ENCODE data around the gene CDHR1.

CDHR1 gene

DNA sequence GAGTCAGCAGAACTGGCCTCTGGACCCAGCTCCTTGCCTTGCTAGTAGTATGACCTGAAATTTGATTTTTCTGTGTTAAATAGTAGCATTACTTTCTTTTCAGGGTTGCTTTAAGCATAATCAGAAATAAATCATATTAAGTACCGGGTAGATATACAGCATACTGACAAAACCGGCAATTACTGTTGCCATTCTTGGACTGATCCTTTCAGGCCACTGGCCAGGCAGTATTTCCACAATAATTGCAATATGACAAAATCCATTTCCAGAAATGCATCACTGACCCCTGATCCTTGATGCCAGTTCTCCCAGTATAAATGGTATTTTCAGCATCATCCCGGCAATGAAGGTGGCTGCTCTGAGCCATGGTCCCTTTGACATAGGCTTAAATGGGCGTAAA lies 40.1 kb downstream of the CDHR1 start:
- DNase-seq: no peak

DNA sequence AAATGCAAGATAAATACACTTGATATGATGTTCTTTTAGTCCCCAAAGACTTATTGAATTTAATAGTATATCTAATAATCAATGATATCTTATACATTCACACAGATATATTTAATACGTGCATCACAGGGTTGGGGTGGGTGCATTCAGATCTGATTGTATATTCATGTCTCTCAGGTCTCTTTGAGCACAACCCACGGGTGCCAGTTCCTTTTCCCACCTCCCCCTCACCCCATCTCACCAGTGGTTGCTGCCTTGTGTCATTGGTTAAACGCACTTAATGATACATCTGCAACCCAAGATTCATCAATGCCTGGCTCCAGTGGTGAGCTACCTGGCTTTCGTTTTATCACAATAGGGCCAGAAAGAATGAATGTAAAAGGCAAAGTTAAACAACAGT lies 40.8 kb downstream of the CDHR1 start:
- no peak for DNase-seq

GRCh38 chr10:84236807-84237198 lies 42.5 kb downstream of the CDHR1 start:
- no peak for DNase-seq

DNA sequence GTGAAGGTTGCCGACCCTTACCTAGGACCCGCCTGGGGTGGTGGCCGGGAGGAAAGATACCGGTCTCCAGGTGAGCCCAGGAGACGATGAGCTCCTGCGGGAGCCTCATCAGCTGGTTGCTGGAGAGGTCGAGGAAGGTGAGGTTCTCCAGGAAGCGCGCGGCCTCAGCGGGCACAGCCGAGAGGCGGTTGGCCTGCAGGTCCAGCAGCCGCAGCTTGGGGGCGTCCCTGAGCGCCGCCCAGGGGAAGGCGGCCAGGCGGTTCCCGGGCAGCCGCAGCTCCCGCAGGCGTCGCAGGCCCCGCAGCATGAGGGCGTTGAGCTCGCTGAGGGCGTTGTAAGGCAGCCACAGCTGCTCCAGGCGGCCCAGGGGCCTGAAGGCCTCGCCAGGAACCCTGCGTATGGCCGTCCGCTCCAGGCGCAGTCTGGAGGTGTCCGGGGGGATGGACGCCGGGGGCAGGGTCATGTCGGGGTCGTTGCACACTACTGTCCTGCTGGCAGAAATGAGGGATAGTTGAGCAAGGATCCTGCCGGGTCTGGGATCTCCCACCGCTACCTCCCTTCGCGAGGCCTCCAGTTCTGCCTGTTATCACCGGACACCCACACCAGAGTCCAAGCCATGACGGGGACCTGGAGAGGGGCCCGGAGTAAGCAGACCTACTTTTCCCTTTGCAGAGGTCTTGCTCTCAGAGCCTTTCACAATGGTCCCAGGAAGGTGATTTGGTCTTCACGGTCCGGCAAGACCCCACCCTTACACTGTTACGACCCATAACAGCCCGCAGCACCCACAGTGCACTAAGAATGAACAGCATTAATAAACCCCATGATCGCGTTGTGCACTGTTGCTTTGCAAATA lies 43.1 kb downstream of the CDHR1 start:
- DNase-seq: no peak

DNA sequence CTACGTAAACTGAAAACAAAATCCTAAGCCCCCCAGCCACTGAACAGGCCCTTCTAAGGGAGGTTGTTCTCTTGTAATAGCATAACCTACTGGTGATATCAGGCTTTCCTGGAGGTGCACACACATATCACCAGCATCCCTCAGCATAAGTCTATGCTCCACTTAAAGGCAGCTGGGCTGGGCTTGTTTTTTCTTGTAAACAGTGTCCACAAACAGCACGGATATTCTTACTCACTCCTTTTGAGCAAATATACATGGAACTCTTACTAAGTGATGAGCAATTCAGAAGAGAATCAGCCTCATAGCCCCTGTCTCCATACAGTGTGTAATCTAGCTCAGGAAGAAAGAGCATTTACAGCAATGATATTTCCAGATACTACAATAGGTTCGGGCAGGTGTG lies 44.6 kb downstream of the CDHR1 start:
- no peak for DNase-seq

DNA sequence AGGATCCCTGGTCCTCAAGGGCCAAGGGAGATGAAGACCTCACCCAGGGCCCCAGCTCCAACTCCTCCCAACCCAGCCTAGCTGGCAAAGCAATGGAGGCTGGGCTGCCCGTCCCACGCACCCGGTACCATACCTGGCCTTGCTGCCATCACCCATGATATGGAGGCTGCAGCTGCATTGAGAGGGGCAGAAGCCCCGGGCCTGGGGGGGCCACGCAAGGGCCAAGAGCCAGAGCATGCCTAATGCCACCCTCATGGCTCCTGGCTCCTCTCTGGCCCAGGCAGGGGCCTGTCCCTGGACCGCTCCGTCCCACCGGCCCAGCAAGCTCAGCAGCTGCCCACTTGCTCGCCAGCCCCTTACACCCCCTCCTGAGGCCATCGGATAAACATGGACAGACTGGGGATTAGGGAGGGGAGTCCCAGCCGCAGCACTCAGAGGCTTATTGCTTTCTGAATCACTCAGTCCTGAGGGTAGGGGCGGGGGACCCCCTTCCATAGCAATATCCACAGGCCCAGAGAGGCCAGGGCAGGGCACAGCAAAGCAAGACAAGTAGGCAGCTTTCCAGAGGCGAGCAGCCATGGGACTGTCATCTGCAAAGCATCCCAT lies 47.0 kb downstream of the CDHR1 start, which contains the start of gene LRIT1:
Gene LRIT1 (minus strand): TSS at position 362 of the 606 bp plus-strand sequence. CDS start 107 bp downstream, at position 255.
- DNase-seq: peak in 1 of 2 experiments; percentile 34

- DNase-seq: no peak
Observed at GRCh38 chr10:84243759-84244158, 49.4 kb downstream of the CDHR1 start.

DNA sequence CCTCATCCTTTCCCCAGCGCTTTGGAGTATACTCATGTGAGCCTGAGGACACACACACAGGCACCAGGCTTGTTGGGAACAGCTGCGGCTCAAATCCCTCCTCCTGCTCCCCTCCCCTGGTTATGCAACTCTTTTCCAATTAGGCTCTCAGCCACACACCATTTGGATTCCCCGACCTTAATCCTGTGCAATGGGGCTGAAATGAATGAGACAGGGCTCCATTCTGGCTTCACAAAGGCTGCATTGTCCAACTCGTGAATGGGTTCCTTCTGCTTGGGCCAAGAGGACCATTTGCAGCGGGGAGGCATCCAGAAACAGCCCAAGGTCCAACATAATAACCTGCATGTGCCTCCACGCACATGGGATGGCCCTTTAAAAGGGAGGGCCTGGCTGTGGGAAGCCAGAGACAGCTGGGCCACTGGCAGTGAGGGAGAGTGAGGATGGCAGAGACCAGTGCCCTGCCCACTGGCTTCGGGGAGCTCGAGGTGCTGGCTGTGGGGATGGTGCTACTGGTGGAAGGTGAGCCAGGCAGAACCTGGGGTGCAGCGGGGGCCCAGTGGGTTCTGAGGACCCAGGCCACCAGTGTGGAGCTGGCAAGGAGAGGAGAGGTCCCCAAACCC lies 50.4 kb downstream of the CDHR1 start, which contains the start of gene RGR:
Gene RGR (plus strand): TSS at position 403 of the 620 bp plus-strand sequence. CDS start 38 bp downstream, at position 441.
- peak; percentile 42 to 83 for DNase-seq

DNA sequence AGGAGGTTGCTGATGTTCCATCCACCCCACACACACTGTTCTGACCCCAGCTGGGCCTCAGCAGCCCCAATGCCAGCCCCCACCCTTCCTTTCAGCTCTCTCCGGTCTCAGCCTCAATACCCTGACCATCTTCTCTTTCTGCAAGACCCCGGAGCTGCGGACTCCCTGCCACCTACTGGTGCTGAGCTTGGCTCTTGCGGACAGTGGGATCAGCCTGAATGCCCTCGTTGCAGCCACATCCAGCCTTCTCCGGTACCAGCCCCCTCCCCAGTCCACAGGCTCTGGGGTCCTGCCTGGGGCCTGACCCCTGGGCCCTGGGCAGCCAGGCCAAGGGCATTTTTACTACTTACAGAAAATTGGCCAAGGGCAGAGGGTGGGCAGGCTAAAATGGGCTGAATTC lies 53.2 kb downstream of the CDHR1 start:
- no peak for DNase-seq

- no peak for DNase-seq
Observed at GRCh38 chr10:84248794-84249193, 54.5 kb downstream of the CDHR1 start.

GRCh38 chr10:84254552-84255478 lies 60.5 kb downstream of the CDHR1 start:
- peak in 1 of 2 experiments; percentile 8 for DNase-seq

- DNase-seq: no peak
Observed at GRCh38 chr10:84256510-84257342, 62.4 kb downstream of the CDHR1 start.

- no peak for DNase-seq
Observed at GRCh38 chr10:84257343-84258020, 63.1 kb downstream of the CDHR1 start.

- DNase-seq: peak in 1 of 2 experiments; percentile 2
Observed at GRCh38 chr10:84258034-84258695, 63.8 kb downstream of the CDHR1 start.

DNA sequence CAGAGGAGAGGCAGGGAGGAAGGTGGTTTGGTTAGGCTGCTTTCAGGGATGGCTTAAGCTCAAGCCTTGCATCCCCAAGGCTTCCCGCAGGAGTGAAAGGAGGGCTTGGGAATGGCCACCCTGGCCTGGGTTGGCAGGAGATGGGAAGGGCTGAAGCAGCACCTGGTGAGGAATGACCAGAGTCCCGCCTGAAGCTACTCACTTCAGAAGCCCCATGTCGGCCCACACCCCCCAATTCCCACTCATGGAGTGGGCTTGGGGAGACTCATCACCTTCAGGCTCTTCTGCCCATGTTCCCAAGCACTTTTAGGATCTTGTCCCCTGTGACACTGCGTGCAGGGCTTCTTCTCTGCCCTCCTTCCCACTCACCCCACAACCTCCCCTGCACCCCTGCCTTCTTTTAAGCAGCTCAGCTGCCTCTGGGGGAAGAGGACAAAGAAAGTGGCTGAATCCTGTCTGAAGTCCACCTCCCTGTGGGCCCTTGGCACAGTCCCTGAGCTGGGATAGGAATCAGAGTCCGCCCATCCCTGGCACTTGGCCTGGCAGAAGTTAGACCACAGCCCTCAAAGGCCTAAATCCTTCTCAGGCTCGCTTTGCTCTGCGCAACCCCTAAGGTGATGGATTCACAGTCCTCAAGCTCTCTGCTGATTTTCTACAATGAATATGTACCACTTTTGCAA lies 67.0 kb downstream of the CDHR1 start:
- no peak for DNase-seq

GRCh38 chr10:84262190-84262956 lies 68.0 kb downstream of the CDHR1 start:
- no peak for DNase-seq

GRCh38 chr10:84263716-84264115 lies 69.4 kb downstream of the CDHR1 start:
- no peak for DNase-seq

DNA sequence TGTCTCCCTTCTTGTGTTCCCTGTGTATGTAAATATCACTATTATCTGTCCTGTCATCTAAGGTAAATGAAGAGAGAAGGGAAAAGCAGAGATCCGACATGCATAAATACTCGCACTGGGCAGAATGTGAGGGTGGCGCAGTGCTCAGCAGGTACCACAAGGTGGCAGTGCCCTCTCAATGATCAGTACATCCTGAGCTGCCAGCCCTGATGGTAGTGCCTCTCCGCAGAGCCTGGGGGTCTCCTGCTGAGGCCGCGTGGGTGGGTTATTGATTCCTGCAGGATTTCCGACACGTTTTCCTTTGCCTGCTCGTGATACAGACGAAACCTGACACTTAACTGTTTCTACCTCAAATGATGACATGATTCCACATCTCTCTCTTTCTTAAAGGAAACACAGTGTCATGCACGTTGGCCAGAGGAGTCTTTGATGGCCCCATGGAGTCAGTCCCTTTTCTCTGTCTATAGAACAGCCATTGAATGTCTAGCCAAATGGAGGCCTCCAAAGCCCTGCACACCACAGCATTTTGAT lies 70.3 kb downstream of the CDHR1 start:
- peak; percentile 28 to 51 for DNase-seq

DNA sequence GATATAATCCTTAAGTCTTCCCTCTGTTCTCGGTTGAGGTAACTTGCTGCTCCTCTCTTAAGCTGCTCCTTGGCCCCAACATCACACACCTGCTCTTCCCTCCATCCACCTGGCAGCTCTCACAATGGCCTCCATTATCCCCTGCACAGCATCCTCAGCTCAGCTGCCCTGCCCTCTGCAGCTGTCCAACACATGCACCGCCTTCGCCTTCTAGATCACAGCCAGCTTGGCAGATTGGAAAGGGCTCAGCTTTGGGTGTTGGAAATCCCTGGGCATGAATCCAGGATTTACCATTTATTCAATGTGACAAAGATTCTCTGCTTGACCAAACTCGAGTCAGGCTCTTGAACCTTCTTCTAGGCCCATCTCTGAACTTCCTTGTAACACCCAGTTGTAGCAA lies 71.1 kb downstream of the CDHR1 start:
- peak; percentile 67 to 74 for DNase-seq
